ENCODE measurements around the gene OR52B6.

DNA sequence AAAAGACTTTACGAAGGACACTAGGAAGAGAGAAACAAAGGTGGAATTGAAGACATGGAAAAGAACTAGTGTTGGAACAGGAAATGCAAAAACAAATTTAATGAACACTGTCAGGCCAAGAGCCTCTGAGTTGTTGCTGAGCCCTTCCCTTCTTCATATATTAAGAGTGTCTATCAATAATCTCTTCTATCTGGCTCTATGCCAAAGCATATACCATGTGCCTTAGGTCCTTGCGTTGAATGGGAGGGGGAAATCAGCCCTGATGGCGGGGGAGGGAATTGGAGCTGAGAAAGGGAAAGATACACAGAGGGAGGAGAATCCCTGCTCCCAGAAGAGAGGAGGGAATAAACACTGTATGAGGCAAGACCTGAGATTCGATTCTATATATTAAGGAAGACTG is 5.5 kb upstream of the OR52B6 start:
- TF ChIP-seq BMI1 (IDR thresholded peaks at IDR 0.05; ENCODE audit: borderline replicate concordance) = no peak
- TF ChIP-seq CTCF (IDR thresholded peaks at IDR 0.05 in 2 of 3, conservative IDR thresholded peaks at IDR 0.05 in 1 of 3; ENCODE audit: control insufficient read depth in 2 of 3, extremely low read depth in 1 of 3, insufficient read depth in 1 of 3, low read depth in 3 of 3, low read length in 3 of 3) = no peak
- TF ChIP-seq POLR2A (IDR thresholded peaks at IDR 0.05; ENCODE audit: low read depth, low read length) = no peak
- no peak for TF ChIP-seq SUZ12 (IDR thresholded peaks at IDR 0.05; ENCODE audit: unreplicated experiment)
- no peak for TF ChIP-seq SP1 (IDR thresholded peaks at IDR 0.05; ENCODE audit: low read depth, low read length)
- TF ChIP-seq EGR1 (IDR thresholded peaks at IDR 0.05; ENCODE audit: borderline replicate concordance in 1 of 2, low read depth in 2 of 2, low read length in 2 of 2) = no peak

Measured in GM12878 (cell line).